DMS 273 treated with DMSO at 0.1 percent for 48 hours (cell line): Measurements from ENCODE around the gene CNTNAP4.

Experiments
- DNase-seq: peaks from one replicate; lab custom pipeline; 2025; lab: John Stamatoyannopoulos, UW

Gene CNTNAP4

GRCh38 chr16:76309639-76310335 lies 32.6 kb downstream of the CNTNAP4 start:
- DNase-seq, result no peak

- DNase-seq, result no peak
Measured at GRCh38 chr16:76311260-76311659, 34.1 kb downstream of the CNTNAP4 start.

GRCh38 chr16:76318565-76318964 lies 41.4 kb downstream of the CNTNAP4 start:
- no peak for DNase-seq

GRCh38 chr16:76329106-76329505 lies 51.9 kb downstream of the CNTNAP4 start:
- no peak for DNase-seq

GRCh38 chr16:76335180-76335974 lies 58.2 kb downstream of the CNTNAP4 start:
- no peak for DNase-seq

- DNase-seq, result no peak
Measured at GRCh38 chr16:76336112-76336511, 58.9 kb downstream of the CNTNAP4 start.

GRCh38 chr16:76338472-76338871 lies 61.3 kb downstream of the CNTNAP4 start:
- DNase-seq, result no peak

GRCh38 chr16:76343769-76344168 lies 66.6 kb downstream of the CNTNAP4 start:
- no peak for DNase-seq

- no peak for DNase-seq
Measured at GRCh38 chr16:76345163-76345661, 68.0 kb downstream of the CNTNAP4 start.

GRCh38 chr16:76346210-76346609 lies 69.0 kb downstream of the CNTNAP4 start:
- no peak for DNase-seq

GRCh38 chr16:76351441-76351840 lies 74.2 kb downstream of the CNTNAP4 start:
- no peak for DNase-seq

- no peak for DNase-seq
Measured at GRCh38 chr16:76360404-76360803, 83.2 kb downstream of the CNTNAP4 start.

GRCh38 chr16:76370344-76370743 lies 93.1 kb downstream of the CNTNAP4 start:
- DNase-seq, result no peak

GRCh38 chr16:76371441-76371840 lies 94.2 kb downstream of the CNTNAP4 start:
- no peak for DNase-seq

GRCh38 chr16:76373998-76374397 lies 96.8 kb downstream of the CNTNAP4 start:
- no peak for DNase-seq

- no peak for DNase-seq
Measured at GRCh38 chr16:76376988-76377387, 99.8 kb downstream of the CNTNAP4 start.

GRCh38 chr16:76378020-76378419 lies 100.8 kb downstream of the CNTNAP4 start:
- no peak for DNase-seq

- DNase-seq, result no peak
Measured at GRCh38 chr16:76381096-76381495, 103.9 kb downstream of the CNTNAP4 start.

- DNase-seq, result no peak
Measured at GRCh38 chr16:76385601-76386230, 108.5 kb downstream of the CNTNAP4 start.

GRCh38 chr16:76386784-76387183 lies 109.6 kb downstream of the CNTNAP4 start:
- no peak for DNase-seq

GRCh38 chr16:76387994-76388393 lies 110.8 kb downstream of the CNTNAP4 start:
- no peak for DNase-seq

GRCh38 chr16:76389126-76389525 lies 111.9 kb downstream of the CNTNAP4 start:
- no peak for DNase-seq

GRCh38 chr16:76390476-76390875 lies 113.3 kb downstream of the CNTNAP4 start:
- DNase-seq, result no peak
